ENCODE data around the gene NBPF3.
A peak's percentile ranks its signal among the peaks of the same experiment; 100 is the strongest.

Gene NBPF3

DNA sequence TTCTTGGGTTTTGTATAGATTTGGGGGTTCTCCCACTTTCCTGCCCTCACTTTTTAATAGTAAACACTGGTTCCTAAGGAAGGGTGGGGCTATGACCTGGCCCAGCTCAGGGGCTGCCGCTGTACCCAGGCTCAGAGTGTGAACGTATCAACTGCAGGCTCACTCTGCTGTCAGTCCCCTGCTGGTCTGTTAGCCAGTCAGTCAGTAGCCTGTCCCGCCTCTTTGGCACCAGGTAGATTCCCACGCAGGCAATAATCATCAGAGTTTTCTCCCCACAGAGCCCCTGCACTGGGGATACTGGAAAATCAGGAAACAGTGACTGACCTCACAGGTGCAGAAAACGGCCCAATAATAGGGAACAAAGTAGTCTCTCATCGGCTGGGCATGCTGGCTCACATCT, 54.3 kb downstream of the NBPF3 start:
- DNase-seq (ENCODE audit: low read depth, low spot score), result no peak

DNA sequence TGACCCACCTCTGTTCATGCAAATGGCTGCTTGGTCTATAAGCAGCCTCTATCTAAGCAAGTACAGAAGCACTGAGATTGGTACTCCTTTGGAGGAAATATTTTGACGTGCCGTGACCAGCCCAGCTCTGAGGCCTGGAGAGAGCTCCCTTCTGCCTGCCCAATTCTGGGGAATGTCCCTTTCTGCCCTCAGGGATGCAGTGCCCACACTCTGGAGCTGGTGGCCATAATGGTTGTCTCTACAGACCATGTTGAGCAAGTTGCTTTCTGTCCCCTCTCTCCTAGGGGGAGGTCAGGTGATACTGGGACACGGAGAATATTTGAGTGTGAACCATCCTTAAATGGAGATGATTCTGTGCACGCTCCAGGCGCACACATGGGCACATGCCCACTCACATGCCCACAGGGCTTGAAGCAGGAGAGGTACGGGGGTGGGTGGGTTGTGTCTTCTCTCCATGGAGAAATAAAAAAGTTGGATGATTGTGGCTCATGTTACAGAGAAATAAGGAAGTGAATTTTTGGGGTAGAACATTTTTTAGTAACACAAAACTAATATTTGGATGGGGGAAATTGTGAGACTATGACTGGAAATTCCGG, 55.4 kb downstream of the NBPF3 start:
- no peak for DNase-seq (ENCODE audit: low read depth, low spot score)

DNA sequence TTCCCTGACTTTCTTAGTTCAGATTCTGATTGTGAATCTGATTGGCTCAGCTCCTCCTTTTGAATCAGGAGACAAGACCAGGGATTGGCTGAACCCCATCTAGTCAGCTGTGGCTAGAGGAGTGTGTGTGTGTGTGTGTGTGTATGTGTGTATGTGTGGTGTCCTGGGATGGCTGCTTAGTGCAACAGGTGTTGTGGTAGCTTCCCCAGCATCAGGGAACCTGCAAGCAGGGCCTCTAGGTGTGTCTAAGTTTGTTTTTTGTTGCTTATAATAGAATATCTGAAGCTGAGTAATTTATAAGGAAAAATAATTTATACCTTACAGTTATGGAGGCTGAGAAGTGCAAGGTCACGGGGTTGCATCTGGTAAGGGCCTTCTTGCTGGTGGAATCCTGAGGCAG, 56.1 kb downstream of the NBPF3 start:
- no peak for DNase-seq (ENCODE audit: low read depth, low spot score)

DNA sequence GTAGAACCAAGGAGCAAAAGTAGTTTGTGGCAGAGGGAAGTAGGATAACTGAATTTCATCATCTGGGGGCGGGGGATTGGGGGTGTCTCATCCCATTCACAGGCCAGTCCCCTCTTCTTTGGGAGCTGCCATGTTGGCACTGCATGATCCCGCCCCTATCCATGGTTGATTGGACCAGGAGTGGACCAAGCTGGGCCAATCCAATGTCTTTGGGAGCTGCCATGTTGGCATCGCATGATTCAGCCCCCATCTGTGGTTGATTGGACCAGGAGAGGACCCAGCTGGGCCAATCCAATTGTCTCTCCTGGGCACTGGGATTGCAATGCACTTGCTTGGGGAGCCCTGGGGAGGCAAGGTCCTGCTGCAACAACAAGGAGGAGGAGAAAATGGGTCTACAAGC, 56.9 kb downstream of the NBPF3 start:
- no peak for DNase-seq (ENCODE audit: low read depth, low spot score)

DNA sequence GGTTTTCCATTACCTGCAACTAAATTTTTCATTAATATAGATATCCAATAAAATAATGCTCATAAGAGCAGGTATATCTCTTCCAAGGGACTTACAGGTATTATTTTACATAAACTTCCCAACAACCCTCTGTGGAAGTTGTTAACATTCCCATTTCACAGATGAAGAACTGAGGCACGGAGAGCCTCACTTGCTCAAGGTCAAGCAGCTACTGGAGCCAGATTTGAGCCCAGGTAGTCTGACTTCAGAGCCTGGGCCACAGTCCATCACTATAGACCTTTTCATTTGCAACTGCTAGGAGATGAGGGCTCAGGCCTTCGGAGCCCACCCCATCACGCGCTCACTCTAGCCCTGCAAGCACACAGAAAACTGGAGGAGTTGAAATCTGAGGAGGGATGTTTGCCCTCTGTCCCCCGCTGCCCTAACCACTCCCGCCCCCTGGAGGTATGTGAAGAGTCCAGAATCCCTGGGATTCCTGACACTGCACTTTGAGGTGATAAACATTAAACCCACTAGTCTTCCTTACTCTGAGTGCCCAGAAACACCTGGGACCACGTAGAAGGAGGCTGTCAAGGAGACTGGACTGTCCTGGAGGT, 57.6 kb downstream of the NBPF3 start:
- DNase-seq (ENCODE audit: low read depth, low spot score), result no peak

DNA sequence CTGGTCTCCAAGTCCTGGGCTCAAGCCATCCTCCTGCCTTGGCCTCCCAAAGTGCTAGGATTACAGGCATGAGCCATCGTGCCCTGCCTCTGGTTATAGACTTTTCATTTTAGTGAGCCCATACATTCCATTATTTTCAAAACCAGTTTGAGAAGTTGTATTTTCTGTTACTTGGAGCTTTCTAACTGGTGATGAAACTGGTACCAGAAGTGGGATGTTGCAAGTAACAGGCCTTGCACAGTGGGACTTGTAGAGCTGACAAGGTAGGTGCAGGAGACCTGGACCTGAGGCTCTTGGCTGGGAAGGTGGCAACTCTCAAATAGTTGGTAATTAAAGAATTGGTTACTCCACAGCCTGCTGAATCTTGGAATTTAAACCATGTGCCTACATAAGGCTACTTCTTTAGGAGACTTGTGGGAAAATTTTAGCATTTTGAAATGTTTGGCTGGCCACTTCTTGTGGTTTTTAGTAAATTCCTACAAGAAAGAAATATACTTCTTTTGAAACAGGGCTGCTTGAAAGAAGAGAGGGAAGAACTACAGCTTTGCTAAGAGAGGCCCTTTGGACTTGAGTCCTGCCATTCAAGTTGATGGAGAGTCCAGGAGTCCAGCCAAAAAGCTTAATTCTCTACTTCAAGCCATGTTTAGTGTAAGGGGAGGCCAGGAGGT, 59.5 kb downstream of the NBPF3 start:
- DNase-seq (ENCODE audit: low read depth, low spot score), result peak; percentile 39

DNA sequence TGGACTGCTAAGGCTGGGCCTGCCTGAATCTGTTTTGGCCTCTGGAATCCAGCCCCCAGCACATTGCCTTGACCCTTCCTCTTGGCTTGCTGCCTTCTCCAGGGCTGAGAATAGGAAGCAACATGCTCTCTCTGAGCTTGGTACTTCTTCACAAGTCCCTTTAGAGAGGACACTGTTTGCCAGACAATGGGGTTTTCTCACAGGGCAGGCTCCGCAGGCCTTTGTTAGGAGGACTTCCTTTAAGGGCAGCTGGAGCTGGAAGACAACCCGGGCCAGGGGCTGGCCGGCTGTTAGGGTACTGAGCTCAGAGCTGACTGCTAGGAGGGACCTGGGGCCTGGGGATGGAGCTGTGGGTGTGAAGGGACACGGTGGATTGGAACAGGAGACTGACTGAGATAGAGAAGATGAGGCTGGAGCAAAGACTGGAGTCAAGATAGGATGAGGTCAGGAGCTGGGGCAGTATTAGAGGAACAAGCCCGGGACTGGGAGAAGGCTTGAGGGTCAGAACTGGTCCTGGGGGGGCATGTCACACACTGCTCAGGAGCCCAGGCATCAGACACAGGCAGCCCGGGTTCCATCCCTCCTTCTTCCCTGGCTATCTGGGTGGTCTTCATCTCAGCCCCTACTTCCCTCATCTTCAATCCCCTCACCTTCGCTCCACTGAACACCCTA, 63.9 kb downstream of the NBPF3 start:
- DNase-seq (ENCODE audit: low read depth, low spot score), result no peak

DNA sequence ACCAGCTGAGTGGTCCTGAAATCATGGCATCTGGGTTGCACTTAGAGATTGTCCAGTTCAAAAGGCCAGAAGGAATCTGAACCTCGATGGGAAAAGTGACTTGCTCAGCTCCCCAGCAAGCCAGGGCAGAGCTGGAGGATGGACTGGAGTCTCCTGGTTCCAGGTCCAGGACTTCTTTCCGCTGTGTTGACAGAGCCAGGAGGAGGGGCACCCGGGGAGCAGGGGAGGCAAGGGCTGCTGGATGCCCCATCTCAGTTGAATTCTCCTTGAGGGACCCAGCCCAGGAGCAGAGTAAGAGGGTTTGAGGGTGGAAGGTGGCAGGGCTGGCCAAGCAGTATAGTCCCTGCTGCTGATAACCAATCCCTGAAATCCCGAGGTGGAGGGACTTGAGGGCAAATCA, 66.9 kb downstream of the NBPF3 start:
- no peak for DNase-seq (ENCODE audit: low read depth, low spot score)

DNA sequence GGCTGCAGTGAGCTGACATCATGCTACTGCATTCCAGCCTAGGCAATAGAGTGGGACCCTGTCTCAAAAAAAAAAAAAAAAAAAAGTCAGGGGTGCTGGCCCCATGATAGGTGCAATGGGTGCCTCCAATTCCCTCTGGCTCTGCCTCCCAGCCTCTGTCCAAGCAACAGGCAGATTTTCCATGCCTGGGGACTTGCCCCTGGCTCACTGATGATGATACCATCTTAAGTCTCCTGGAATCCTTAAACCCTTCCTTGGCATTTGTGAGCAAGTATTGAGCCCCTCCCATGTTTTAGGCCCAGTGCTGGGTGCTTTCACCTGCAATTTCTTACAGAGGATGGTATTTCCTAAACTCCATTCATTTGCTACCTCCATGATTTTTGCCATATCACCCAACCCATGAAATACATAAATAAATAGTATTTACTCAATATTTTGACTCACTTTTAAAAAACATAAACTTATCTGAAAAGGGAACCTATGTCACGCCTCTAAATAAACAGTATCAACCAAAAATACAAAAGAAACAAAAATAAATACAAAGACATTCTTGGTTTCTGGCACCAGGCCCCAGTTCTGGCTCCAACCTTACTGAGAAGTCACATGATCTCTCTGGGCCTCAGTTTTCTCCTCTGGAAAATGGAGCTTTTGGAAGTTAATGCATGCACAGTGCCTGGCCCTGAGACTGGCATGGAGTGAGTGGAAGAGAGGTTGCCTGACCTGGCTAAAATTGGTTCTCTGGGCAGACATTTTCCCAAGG, 67.8 kb downstream of the NBPF3 start:
- no peak for DNase-seq (ENCODE audit: low read depth, low spot score)

DNA sequence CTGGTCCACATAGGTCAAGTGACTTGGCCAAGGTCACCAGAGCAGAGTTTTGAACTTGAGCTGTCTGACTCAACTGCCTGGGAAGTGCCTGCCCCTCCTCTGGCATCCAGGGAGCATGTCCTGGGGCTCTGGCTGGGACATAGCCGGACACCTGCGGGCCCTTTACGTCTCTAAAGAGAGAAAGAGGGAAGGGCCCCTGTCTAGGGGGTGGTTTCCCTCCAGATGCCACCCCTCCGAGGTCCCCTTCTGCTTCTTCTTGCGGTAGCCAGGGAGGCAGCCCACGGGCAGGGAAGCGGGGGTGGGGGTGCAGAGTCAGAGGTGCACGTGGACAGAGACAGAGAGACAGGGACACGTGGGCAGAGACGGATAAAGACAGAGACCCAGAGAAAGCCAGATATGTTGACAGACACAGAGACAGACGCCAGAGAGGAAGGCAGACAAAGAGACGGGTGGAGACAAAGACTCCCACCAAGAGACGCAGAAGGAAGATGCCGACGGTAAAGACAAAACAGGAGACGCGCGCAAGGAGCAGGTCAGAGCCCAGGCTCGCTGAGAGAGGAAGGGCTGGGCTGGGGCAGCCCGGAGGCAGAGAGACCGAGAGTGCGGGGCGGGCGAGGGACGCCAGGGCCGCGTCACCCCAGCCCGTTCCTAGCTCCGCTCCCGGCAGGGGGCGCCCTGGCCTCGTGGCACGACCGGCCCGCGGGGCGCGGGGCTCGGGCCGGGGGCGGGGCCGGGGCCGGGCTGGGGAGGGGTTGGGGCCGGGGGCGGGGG, 68.8 kb downstream of the NBPF3 start:
- peak; percentile 82 for DNase-seq (ENCODE audit: low read depth, low spot score)

DNA sequence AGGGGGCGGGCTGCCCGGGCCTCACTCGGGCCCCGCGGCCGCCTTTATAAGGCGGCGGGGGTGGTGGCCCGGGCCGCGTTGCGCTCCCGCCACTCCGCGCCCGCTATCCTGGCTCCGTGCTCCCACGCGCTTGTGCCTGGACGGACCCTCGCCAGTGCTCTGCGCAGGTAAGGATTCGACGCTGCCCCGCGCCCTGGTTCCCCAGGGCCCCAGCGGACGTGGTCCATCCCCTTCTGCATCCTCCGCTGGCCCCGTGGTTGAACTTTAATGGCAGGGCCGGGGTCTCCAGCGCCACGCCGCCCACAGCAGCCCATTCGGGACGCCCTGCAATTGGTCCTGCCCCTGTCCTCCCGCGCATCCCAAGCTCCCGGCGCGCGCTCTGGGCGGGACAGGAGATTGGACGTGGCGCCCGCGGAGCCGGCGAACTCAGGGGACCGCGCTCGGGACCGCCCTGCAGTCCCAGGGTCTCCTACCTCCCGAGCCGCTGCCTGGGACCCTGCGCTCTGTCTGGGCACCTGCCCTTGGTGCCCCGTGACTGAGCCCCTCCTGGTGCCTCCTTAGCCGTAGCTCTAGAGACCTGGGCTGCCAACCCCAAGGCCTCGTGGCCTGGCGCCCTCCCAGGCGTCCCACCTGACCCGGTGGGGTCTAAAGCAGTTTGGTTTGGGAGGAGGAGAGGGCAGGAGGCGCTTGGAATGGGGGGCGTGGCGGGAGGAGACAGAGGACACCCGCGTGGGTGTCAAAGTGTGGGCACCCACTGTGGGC, 69.6 kb downstream of the NBPF3 start, which contains the start of gene ALPL:
Gene ALPL, plus strand, starts transcription at position 73 of the 762 bp plus-strand sequence. CDS start 44,659 bp downstream, outside the sequence.
- no peak for DNase-seq (ENCODE audit: low read depth, low spot score)

DNA sequence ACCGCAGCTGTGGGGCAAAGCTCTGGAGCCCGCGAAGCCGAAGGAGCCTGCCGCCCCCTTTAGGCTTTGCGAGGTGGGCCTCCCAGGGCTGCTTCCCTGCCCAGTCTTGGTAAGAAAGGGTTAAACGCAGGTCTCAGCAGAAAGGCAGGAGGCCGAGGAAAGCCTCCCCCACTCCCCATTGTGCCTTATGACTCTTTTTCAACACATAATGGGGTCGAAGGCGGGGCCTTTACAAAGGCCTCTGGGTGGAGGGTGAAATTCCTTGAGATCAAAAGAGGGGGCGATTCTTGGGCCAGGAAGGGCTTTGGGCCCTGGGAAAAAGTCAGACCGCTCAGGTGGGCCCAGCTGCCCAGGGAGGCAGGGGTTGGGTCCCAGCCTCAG, 70.2 kb downstream of the NBPF3 start:
- DNase-seq (ENCODE audit: low read depth, low spot score), result no peak

DNA sequence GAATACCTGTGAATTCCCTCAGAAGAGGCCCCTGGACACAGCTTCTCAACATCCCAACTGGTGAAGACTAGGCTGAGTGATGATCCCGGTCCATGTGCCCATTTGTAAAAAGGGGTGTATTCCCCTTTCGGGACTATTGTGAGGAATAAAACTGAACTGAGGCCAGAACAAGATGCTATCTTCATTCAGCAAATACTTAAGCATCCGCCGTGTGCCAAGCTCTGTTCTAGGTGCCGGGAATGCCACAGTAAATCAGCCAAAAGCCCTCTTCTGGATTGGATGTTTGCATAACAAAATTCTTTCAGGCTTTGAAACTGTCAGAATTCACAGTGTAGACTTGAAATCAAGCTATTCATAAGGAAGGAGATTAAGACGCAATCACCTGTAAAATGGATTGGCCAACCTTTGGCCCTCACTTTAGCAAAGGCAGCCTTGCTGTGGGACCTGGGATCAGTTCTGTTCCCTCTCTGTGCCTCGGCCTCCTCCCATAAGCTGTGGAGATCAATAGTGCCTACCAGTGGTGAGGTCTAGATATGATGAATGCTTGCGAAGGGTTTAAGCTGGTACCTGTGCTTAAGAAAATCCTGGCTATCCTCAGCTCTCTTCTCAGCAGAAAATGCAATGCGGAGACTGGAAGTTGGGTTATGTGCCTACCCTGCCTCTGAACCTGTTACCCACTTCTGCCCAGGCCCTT, 71.1 kb downstream of the NBPF3 start:
- DNase-seq (ENCODE audit: low read depth, low spot score), result peak; percentile 26

DNA sequence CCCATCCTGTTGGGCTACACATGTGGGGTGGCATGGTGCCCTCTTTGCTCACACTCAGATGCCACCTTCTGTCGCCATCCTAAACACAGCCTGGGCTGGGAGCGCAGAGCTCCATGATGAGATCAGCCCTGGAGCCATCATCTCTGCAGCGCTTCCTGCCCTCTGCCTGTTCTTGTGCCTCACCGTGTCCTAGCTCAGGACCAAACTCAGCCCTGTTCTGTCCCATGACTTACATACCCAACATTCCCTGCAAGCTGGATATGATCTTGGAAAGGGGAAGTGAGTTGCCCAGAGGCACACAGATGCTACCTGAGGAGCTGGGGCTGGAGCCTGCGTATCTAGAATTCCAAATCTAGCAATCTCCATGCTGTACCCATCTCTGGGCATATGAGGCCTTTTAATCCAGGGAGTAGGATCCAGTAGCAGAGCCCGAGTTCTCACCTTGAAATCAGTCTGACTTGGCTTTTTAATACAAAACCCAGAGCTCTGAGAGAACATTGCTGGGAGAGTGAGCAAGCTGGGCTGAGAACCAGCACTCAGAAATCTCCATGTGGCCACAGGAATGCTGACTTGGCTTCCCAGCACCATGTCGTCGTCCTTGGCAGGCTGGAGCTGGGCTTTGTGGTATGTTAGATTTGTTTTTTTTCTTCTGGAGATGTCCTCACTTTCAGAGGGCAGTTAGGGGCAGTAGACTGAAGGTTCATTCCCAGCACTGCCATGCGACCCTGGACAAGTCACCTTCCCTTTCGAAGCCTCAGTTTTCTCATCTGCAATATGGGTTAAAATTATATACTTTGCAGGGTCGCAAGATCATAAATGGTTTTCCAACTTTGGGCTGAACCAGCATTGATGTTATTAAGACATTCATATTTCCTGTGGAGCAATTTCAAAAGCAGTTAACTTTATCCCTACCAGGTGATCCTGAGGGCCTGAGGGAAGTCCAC, 71.9 kb downstream of the NBPF3 start:
- DNase-seq (ENCODE audit: low read depth, low spot score), result peak; percentile 98

DNA sequence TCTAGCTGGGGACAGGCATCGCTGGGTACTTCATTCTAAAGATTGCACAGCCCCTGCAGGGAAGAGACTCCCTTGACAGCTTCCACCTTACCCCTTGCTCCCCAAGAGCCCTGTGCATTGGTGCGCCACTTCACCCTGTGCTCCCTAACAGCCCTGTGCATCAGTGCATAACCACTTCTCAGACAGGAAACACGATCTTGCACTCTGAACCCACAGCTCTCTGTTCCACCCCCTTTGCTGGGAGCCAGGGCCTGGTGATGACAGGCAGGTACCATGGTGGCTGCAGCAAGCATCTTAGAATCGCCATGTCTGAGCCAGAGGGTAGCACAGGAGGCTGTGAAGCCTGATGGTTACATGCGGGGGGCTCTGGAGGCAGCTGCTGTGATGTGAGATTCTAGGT, 74.3 kb downstream of the NBPF3 start:
- no peak for DNase-seq (ENCODE audit: low read depth, low spot score)

DNA sequence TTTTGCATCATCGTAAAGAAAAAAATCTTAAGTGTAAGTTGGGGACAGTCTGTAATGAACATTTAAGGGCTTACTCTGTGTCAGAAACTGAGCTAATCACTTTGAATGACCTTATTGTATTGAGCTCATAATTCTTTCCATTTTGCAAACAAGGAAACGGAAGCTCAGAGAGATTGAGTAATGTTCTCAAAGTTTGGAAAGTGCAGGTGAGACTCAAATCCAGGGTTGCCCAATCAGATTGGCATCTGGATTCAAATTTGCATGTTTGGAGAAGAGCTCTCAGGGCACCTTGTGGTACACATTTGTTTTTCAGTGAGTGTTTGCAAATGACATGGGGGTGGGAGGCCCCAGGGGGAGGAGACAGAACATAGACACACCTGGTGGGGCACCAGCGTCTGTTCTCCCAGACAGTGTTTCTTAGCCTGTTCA, 77.2 kb downstream of the NBPF3 start:
- no peak for DNase-seq (ENCODE audit: low read depth, low spot score)

DNA sequence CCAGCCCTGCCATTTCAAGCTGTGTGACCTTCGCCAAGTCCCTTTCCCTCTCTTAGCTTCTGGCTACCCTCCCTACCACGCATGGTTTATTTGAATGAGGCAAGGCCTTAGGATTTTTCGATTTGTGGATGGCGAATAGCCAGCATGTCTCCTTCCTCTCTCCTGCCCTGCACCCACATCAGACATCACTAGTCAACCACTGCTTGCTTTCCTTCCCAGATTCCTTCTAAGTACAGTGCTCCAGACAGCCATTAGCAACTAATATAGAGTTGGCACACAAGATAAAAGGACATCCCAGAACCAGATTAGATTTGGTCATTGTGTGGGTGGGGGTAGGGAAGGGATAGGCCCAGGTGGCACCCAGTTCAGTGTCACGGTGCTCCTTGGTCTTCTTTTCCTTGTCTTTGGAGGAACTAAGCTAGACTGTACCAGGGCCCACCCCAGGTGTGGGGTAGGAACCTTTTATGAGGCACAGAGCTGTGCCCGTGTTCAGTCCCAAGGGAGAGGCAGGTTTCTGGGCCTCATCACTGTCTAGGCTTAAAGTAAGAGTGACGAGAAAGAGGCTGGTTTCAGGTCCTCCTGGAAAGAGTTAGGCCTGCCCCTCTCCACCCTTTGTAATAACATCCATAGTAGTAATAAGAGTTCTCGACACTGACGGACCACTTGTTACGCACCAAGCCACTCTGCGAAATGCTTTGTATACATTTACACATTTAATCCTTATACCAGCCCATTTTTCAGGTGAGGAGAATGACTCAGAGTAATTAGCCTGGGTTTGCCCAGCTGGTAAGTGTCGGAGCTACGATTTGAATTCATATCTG, 77.9 kb downstream of the NBPF3 start:
- DNase-seq (ENCODE audit: low read depth, low spot score), result no peak
